ENCODE data around the gene PIP5K1C.

PIP5K1C gene

GRCh38 chr19:3627351-3627723 lies 72.9 kb downstream of the PIP5K1C start:
- H3K4me1 ChIP-seq (ENCODE audit: control insufficient read depth, insufficient read depth, low read length) = peaks cover 13% of the 10 kb centered on the region
- H3K36me3 ChIP-seq (ENCODE audit: control insufficient read depth, insufficient read depth, low read length) = no peaks in the 10 kb centered on the region
- no peak overlapping the region for H3K4me3 ChIP-seq (ENCODE audit: low read length)
- H3K27me3 ChIP-seq (ENCODE audit: control insufficient read depth, insufficient read depth, low read length) = no peaks in the 10 kb centered on the region
- H3K9ac ChIP-seq (ENCODE audit: low read length) = no peak overlapping the region
- no peaks in the 10 kb centered on the region for H3K9me3 ChIP-seq (ENCODE audit: control insufficient read depth, low read length)

- peak within 1 kb of the TSS; percentile 89 for H3K4me3 ChIP-seq (ENCODE audit: low read length)
- H3K4me1 ChIP-seq (ENCODE audit: control insufficient read depth, insufficient read depth, low read length) = peaks cover 13% of the 10 kb centered on the region
- no peaks in the 10 kb centered on the region for H3K9me3 ChIP-seq (ENCODE audit: control insufficient read depth, low read length)
- peak within 1 kb of the TSS; percentile 82 for H3K9ac ChIP-seq (ENCODE audit: low read length)
- H3K36me3 ChIP-seq (ENCODE audit: control insufficient read depth, insufficient read depth, low read length) = no peaks in the 10 kb centered on the region
- no peaks in the 10 kb centered on the region for H3K27me3 ChIP-seq (ENCODE audit: control insufficient read depth, insufficient read depth, low read length)
These were observed 73.6 kb downstream of the PIP5K1C start, which contains the start of gene CACTIN for GRCh38 chr19:3626473-3627350. CACTIN (minus strand) TSS chr19:3626790; CDS start chr19:3626762, 28 bp downstream.

GRCh38 chr19:3625996-3626472 lies 74.2 kb downstream of the PIP5K1C start:
- Histone ChIP-seq H3K4me3 (ENCODE audit: low read length) (peak overlapping the region; percentile 89), H3K9me3 (ENCODE audit: control insufficient read depth, low read length) (no peaks in the 10 kb centered on the region), H3K27me3 (ENCODE audit: control insufficient read depth, insufficient read depth, low read length) (no peaks in the 10 kb centered on the region), H3K9ac (ENCODE audit: low read length) (peak overlapping the region; percentile 82), H3K36me3 (ENCODE audit: control insufficient read depth, insufficient read depth, low read length) (no peaks in the 10 kb centered on the region), H3K4me1 (ENCODE audit: control insufficient read depth, insufficient read depth, low read length) (peaks cover 13% of the 10 kb centered on the region)

- H3K4me1 ChIP-seq (ENCODE audit: control insufficient read depth, insufficient read depth, low read length) = peaks cover 13% of the 10 kb centered on the region
- no peaks in the 10 kb centered on the region for H3K36me3 ChIP-seq (ENCODE audit: control insufficient read depth, insufficient read depth, low read length)
- no peaks in the 10 kb centered on the region for H3K9me3 ChIP-seq (ENCODE audit: control insufficient read depth, low read length)
- H3K9ac ChIP-seq (ENCODE audit: low read length) = no peak overlapping the region
- H3K4me3 ChIP-seq (ENCODE audit: low read length) = no peak overlapping the region
- H3K27me3 ChIP-seq (ENCODE audit: control insufficient read depth, insufficient read depth, low read length) = no peaks in the 10 kb centered on the region
These were observed 76.6 kb downstream of the PIP5K1C start for GRCh38 chr19:3623716-3624115.

GRCh38 chr19:3622224-3622623 lies 78.0 kb downstream of the PIP5K1C start:
- H3K4me3 ChIP-seq (ENCODE audit: low read length) = no peak overlapping the region
- peaks cover 13% of the 10 kb centered on the region for H3K4me1 ChIP-seq (ENCODE audit: control insufficient read depth, insufficient read depth, low read length)
- H3K9me3 ChIP-seq (ENCODE audit: control insufficient read depth, low read length) = no peaks in the 10 kb centered on the region
- H3K27me3 ChIP-seq (ENCODE audit: control insufficient read depth, insufficient read depth, low read length) = no peaks in the 10 kb centered on the region
- H3K9ac ChIP-seq (ENCODE audit: low read length) = no peak overlapping the region
- no peaks in the 10 kb centered on the region for H3K36me3 ChIP-seq (ENCODE audit: control insufficient read depth, insufficient read depth, low read length)

GRCh38 chr19:3621689-3622088 lies 78.6 kb downstream of the PIP5K1C start:
- no peak overlapping the region for H3K9ac ChIP-seq (ENCODE audit: low read length)
- H3K36me3 ChIP-seq (ENCODE audit: control insufficient read depth, insufficient read depth, low read length) = no peaks in the 10 kb centered on the region
- H3K9me3 ChIP-seq (ENCODE audit: control insufficient read depth, low read length) = no peaks in the 10 kb centered on the region
- H3K4me3 ChIP-seq (ENCODE audit: low read length) = no peak overlapping the region
- H3K27me3 ChIP-seq (ENCODE audit: control insufficient read depth, insufficient read depth, low read length) = no peaks in the 10 kb centered on the region
- H3K4me1 ChIP-seq (ENCODE audit: control insufficient read depth, insufficient read depth, low read length) = peaks cover 13% of the 10 kb centered on the region

GRCh38 chr19:3620817-3621547 lies 79.3 kb downstream of the PIP5K1C start:
- no peaks in the 10 kb centered on the region for H3K36me3 ChIP-seq (ENCODE audit: control insufficient read depth, insufficient read depth, low read length)
- H3K4me1 ChIP-seq (ENCODE audit: control insufficient read depth, insufficient read depth, low read length) = peaks cover 12% of the 10 kb centered on the region
- H3K9ac ChIP-seq (ENCODE audit: low read length) = no peak overlapping the region
- H3K27me3 ChIP-seq (ENCODE audit: control insufficient read depth, insufficient read depth, low read length) = no peaks in the 10 kb centered on the region
- H3K9me3 ChIP-seq (ENCODE audit: control insufficient read depth, low read length) = no peaks in the 10 kb centered on the region
- H3K4me3 ChIP-seq (ENCODE audit: low read length) = no peak overlapping the region

- Histone ChIP-seq H3K4me1 (ENCODE audit: control insufficient read depth, insufficient read depth, low read length) (peaks cover 5% of the 10 kb centered on the region), H3K9ac (ENCODE audit: low read length) (no peak overlapping the region), H3K9me3 (ENCODE audit: control insufficient read depth, low read length) (no peaks in the 10 kb centered on the region), H3K36me3 (ENCODE audit: control insufficient read depth, insufficient read depth, low read length) (no peaks in the 10 kb centered on the region), H3K27me3 (ENCODE audit: control insufficient read depth, insufficient read depth, low read length) (no peaks in the 10 kb centered on the region), H3K4me3 (ENCODE audit: low read length) (no peak overlapping the region)
These were observed 80.0 kb downstream of the PIP5K1C start for GRCh38 chr19:3620145-3620816.

GRCh38 chr19:3619631-3620012 lies 80.6 kb downstream of the PIP5K1C start:
- H3K9me3 ChIP-seq (ENCODE audit: control insufficient read depth, low read length) = no peaks in the 10 kb centered on the region
- no peaks in the 10 kb centered on the region for H3K36me3 ChIP-seq (ENCODE audit: control insufficient read depth, insufficient read depth, low read length)
- H3K4me3 ChIP-seq (ENCODE audit: low read length) = no peak overlapping the region
- no peaks in the 10 kb centered on the region for H3K4me1 ChIP-seq (ENCODE audit: control insufficient read depth, insufficient read depth, low read length)
- no peak overlapping the region for H3K9ac ChIP-seq (ENCODE audit: low read length)
- no peaks in the 10 kb centered on the region for H3K27me3 ChIP-seq (ENCODE audit: control insufficient read depth, insufficient read depth, low read length)

GRCh38 chr19:3618811-3619630 lies 81.2 kb downstream of the PIP5K1C start:
- H3K4me3 ChIP-seq (ENCODE audit: low read length) = no peak overlapping the region
- no peaks in the 10 kb centered on the region for H3K36me3 ChIP-seq (ENCODE audit: control insufficient read depth, insufficient read depth, low read length)
- H3K9me3 ChIP-seq (ENCODE audit: control insufficient read depth, low read length) = no peaks in the 10 kb centered on the region
- no peaks in the 10 kb centered on the region for H3K4me1 ChIP-seq (ENCODE audit: control insufficient read depth, insufficient read depth, low read length)
- no peak overlapping the region for H3K9ac ChIP-seq (ENCODE audit: low read length)
- no peaks in the 10 kb centered on the region for H3K27me3 ChIP-seq (ENCODE audit: control insufficient read depth, insufficient read depth, low read length)

- H3K4me3 ChIP-seq (ENCODE audit: low read length) = no peak overlapping the region
- H3K9ac ChIP-seq (ENCODE audit: low read length) = no peak overlapping the region
- H3K9me3 ChIP-seq (ENCODE audit: control insufficient read depth, low read length) = no peaks in the 10 kb centered on the region
These were observed 82.0 kb downstream of the PIP5K1C start for GRCh38 chr19:3618144-3618810.

More at GRCh38 chr19:3618144-3618810, 82.0 kb downstream of the PIP5K1C start:
- H3K4me1 ChIP-seq (ENCODE audit: control insufficient read depth, insufficient read depth, low read length) = no peaks in the 10 kb centered on the region
- no peaks in the 10 kb centered on the region for H3K27me3 ChIP-seq (ENCODE audit: control insufficient read depth, insufficient read depth, low read length)
- no peaks in the 10 kb centered on the region for H3K36me3 ChIP-seq (ENCODE audit: control insufficient read depth, insufficient read depth, low read length)

Data from mucosa of stomach (tissue), 1 donor.